Measurements from ENCODE around the gene GAL.
A peak's percentile ranks its signal among the peaks of the same experiment; 100 is the strongest.

The GAL gene

GRCh38 chr11:68692871-68693483, 8.6 kb downstream of the GAL start:
- Histone ChIP-seq H3K27ac (ENCODE audit: low read depth, low read length) (no peak overlapping the region), H3K9me3 (ENCODE audit: control insufficient read depth, insufficient read depth, low read length) (peaks cover 5% of the 10 kb centered on the region; the same call in 1 of the 2 replicates), H3K4me1 (ENCODE audit: control insufficient read depth, insufficient read depth, low read length) (peaks cover 44% of the 10 kb centered on the region), H3K4me3 (ENCODE audit: low read depth, low read length) (no peak overlapping the region), H3K36me3 (ENCODE audit: control insufficient read depth, insufficient read depth, low read length) (peaks cover 29% of the 10 kb centered on the region), H3K9ac (ENCODE audit: low read depth, low read length) (no peak overlapping the region), H3K27me3 (ENCODE audit: control insufficient read depth, insufficient read depth, low read length) (no peaks in the 10 kb centered on the region)

GRCh38 chr11:68693484-68693882, 9.1 kb downstream of the GAL start:
- H3K9ac ChIP-seq (ENCODE audit: low read depth, low read length), result peak overlapping the region; percentile 56; the same call in 1 of the 2 replicates
- peaks cover 5% of the 10 kb centered on the region; the same call in 1 of the 2 replicates for H3K9me3 ChIP-seq (ENCODE audit: control insufficient read depth, insufficient read depth, low read length)

GRCh38 chr11:68694431-68695297, 10.3 kb downstream of the GAL start:
- Histone ChIP-seq H3K9ac (ENCODE audit: low read depth, low read length) (no peak overlapping the region), H3K4me1 (ENCODE audit: control insufficient read depth, insufficient read depth, low read length) (peaks cover 42% of the 10 kb centered on the region), H3K9me3 (ENCODE audit: control insufficient read depth, insufficient read depth, low read length) (peaks cover 5% of the 10 kb centered on the region; the same call in 1 of the 2 replicates), H3K27me3 (ENCODE audit: control insufficient read depth, insufficient read depth, low read length) (no peaks in the 10 kb centered on the region), H3K36me3 (ENCODE audit: control insufficient read depth, insufficient read depth, low read length) (peaks cover 13% of the 10 kb centered on the region), H3K4me3 (ENCODE audit: low read depth, low read length) (0 out of 2 replicates have a peak overlapping the region, but pooled peaks have one; percentile 11), H3K27ac (ENCODE audit: low read depth, low read length) (peak overlapping the region; percentile 67)

More at GRCh38 chr11:68693484-68693882, 9.1 kb downstream of the GAL start:
- H3K4me3 ChIP-seq (ENCODE audit: low read depth, low read length), result no peak overlapping the region
- H3K27me3 ChIP-seq (ENCODE audit: control insufficient read depth, insufficient read depth, low read length), result no peaks in the 10 kb centered on the region
- peaks cover 25% of the 10 kb centered on the region for H3K36me3 ChIP-seq (ENCODE audit: control insufficient read depth, insufficient read depth, low read length)
- peak overlapping the region; percentile 67 for H3K27ac ChIP-seq (ENCODE audit: low read depth, low read length)
- peaks cover 44% of the 10 kb centered on the region for H3K4me1 ChIP-seq (ENCODE audit: control insufficient read depth, insufficient read depth, low read length)

- Histone ChIP-seq H3K4me1 (ENCODE audit: control insufficient read depth, insufficient read depth, low read length) (peaks cover 36% of the 10 kb centered on the region), H3K9ac (ENCODE audit: low read depth, low read length) (no peak overlapping the region), H3K36me3 (ENCODE audit: control insufficient read depth, insufficient read depth, low read length) (peaks cover 10% of the 10 kb centered on the region), H3K27me3 (ENCODE audit: control insufficient read depth, insufficient read depth, low read length) (no peaks in the 10 kb centered on the region), H3K4me3 (ENCODE audit: low read depth, low read length) (no peak overlapping the region), H3K27ac (ENCODE audit: low read depth, low read length) (no peak overlapping the region), H3K9me3 (ENCODE audit: control insufficient read depth, insufficient read depth, low read length) (peaks cover 5% of the 10 kb centered on the region; the same call in 1 of the 2 replicates)
Measured at GRCh38 chr11:68695531-68695930, 11.2 kb downstream of the GAL start.

- Histone ChIP-seq H3K27me3 (ENCODE audit: control insufficient read depth, insufficient read depth, low read length) (no peaks in the 10 kb centered on the region), H3K9me3 (ENCODE audit: control insufficient read depth, insufficient read depth, low read length) (peaks cover 5% of the 10 kb centered on the region; the same call in 1 of the 2 replicates), H3K9ac (ENCODE audit: low read depth, low read length) (no peak overlapping the region), H3K4me1 (ENCODE audit: control insufficient read depth, insufficient read depth, low read length) (peaks cover 17% of the 10 kb centered on the region), H3K4me3 (ENCODE audit: low read depth, low read length) (no peak overlapping the region), H3K27ac (ENCODE audit: low read depth, low read length) (no peak overlapping the region), H3K36me3 (ENCODE audit: control insufficient read depth, insufficient read depth, low read length) (no peaks in the 10 kb centered on the region)
Measured at GRCh38 chr11:68698993-68699392, 14.6 kb downstream of the GAL start.

GRCh38 chr11:68704887-68705286, 20.5 kb downstream of the GAL start:
- H3K27ac ChIP-seq (ENCODE audit: low read depth, low read length), result no peak overlapping the region
- H3K4me3 ChIP-seq (ENCODE audit: low read depth, low read length), result no peak overlapping the region
- H3K9ac ChIP-seq (ENCODE audit: low read depth, low read length), result no peak overlapping the region
- no peaks in the 10 kb centered on the region for H3K36me3 ChIP-seq (ENCODE audit: control insufficient read depth, insufficient read depth, low read length)
- H3K27me3 ChIP-seq (ENCODE audit: control insufficient read depth, insufficient read depth, low read length), result no peaks in the 10 kb centered on the region
- no peaks in the 10 kb centered on the region for H3K9me3 ChIP-seq (ENCODE audit: control insufficient read depth, insufficient read depth, low read length)
- H3K4me1 ChIP-seq (ENCODE audit: control insufficient read depth, insufficient read depth, low read length), result peaks cover 29% of the 10 kb centered on the region

GRCh38 chr11:68707527-68707926, 23.2 kb downstream of the GAL start:
- H3K4me3 ChIP-seq (ENCODE audit: low read depth, low read length), result no peak overlapping the region
- H3K4me1 ChIP-seq (ENCODE audit: control insufficient read depth, insufficient read depth, low read length), result peaks cover 29% of the 10 kb centered on the region
- H3K9ac ChIP-seq (ENCODE audit: low read depth, low read length), result no peak overlapping the region
- no peaks in the 10 kb centered on the region for H3K27me3 ChIP-seq (ENCODE audit: control insufficient read depth, insufficient read depth, low read length)
- no peaks in the 10 kb centered on the region for H3K36me3 ChIP-seq (ENCODE audit: control insufficient read depth, insufficient read depth, low read length)
- H3K9me3 ChIP-seq (ENCODE audit: control insufficient read depth, insufficient read depth, low read length), result no peaks in the 10 kb centered on the region
- H3K27ac ChIP-seq (ENCODE audit: low read depth, low read length), result no peak overlapping the region

- no peaks in the 10 kb centered on the region for H3K9me3 ChIP-seq (ENCODE audit: control insufficient read depth, insufficient read depth, low read length)
- H3K4me1 ChIP-seq (ENCODE audit: control insufficient read depth, insufficient read depth, low read length), result peaks cover 35% of the 10 kb centered on the region
- no peaks in the 10 kb centered on the region for H3K36me3 ChIP-seq (ENCODE audit: control insufficient read depth, insufficient read depth, low read length)
- no peaks in the 10 kb centered on the region for H3K27me3 ChIP-seq (ENCODE audit: control insufficient read depth, insufficient read depth, low read length)
- no peak overlapping the region for H3K9ac ChIP-seq (ENCODE audit: low read depth, low read length)
- no peak overlapping the region for H3K4me3 ChIP-seq (ENCODE audit: low read depth, low read length)
- H3K27ac ChIP-seq (ENCODE audit: low read depth, low read length), result no peak overlapping the region
Measured at GRCh38 chr11:68709062-68709461, 24.7 kb downstream of the GAL start.

- Histone ChIP-seq H3K9ac (ENCODE audit: low read depth, low read length) (no peak overlapping the region), H3K27me3 (ENCODE audit: control insufficient read depth, insufficient read depth, low read length) (no peaks in the 10 kb centered on the region), H3K36me3 (ENCODE audit: control insufficient read depth, insufficient read depth, low read length) (no peaks in the 10 kb centered on the region), H3K27ac (ENCODE audit: low read depth, low read length) (peak overlapping the region; percentile 33), H3K9me3 (ENCODE audit: control insufficient read depth, insufficient read depth, low read length) (no peaks in the 10 kb centered on the region), H3K4me3 (ENCODE audit: low read depth, low read length) (no peak overlapping the region), H3K4me1 (ENCODE audit: control insufficient read depth, insufficient read depth, low read length) (peaks cover 33% of the 10 kb centered on the region)
Measured at GRCh38 chr11:68710409-68710808, 26.1 kb downstream of the GAL start.

GRCh38 chr11:68711114-68711513, 26.8 kb downstream of the GAL start:
- no peak overlapping the region for H3K27ac ChIP-seq (ENCODE audit: low read depth, low read length)
- H3K4me3 ChIP-seq (ENCODE audit: low read depth, low read length), result no peak overlapping the region
- no peaks in the 10 kb centered on the region for H3K27me3 ChIP-seq (ENCODE audit: control insufficient read depth, insufficient read depth, low read length)
- no peaks in the 10 kb centered on the region for H3K9me3 ChIP-seq (ENCODE audit: control insufficient read depth, insufficient read depth, low read length)
- H3K4me1 ChIP-seq (ENCODE audit: control insufficient read depth, insufficient read depth, low read length), result peaks cover 31% of the 10 kb centered on the region
- H3K36me3 ChIP-seq (ENCODE audit: control insufficient read depth, insufficient read depth, low read length), result no peaks in the 10 kb centered on the region
- no peak overlapping the region for H3K9ac ChIP-seq (ENCODE audit: low read depth, low read length)
